Measurements from ENCODE around the gene B3GAT2. TPM values are rescaled to one million over a fixed set of nuclear protein-coding genes. Genes with fewer than 3 reads are reported as not detected.

B3GAT2 gene
- total and polyA plus RNA-seq, 2 donors (not counting 1 experiment from before 2014, with no cell fraction given), result not detected

- TF ChIP-seq EZH2 (IDR thresholded peaks at IDR 0.05; ENCODE audit: low read length, missing control alignments) (no peak), CTCF (conservative IDR thresholded peaks at IDR 0.05 in 1 of 2, IDR thresholded peaks at IDR 0.05 in 1 of 2; ENCODE audit: low read depth in 1 of 2, low read length in 2 of 2) (no peak)
- no peaks in the 10 kb centered on the region for H3K9me3 ChIP-seq (ENCODE audit: control insufficient read depth, insufficient read depth, low read depth, low read length)
These were observed 67.6 kb downstream of the B3GAT2 start for GRCh38 chr6:70889270-70889669.

GRCh38 chr6:70886661-70887060 is 70.2 kb downstream of the B3GAT2 start:
- Histone ChIP-seq H4K20me1 (ENCODE audit: control insufficient read depth, extremely low read depth, insufficient read depth, low read length) (no peaks in the 10 kb centered on the region), H2AFZ (ENCODE audit: low read length) (no peak overlapping the region), H3K9me3 (ENCODE audit: control insufficient read depth, insufficient read depth, low read depth, low read length) (no peaks in the 10 kb centered on the region), H3K4me3 (replicated peaks in 1 of 4; ENCODE audit: control extremely low read depth in 1 of 4, insufficient read depth in 1 of 4, low read depth in 3 of 4, low read length in 4 of 4) (no peak overlapping the region), H3K4me1 (ENCODE audit: control insufficient read depth, extremely low read depth, insufficient read depth, low read length) (no peaks in the 10 kb centered on the region), H3K4me2 (ENCODE audit: extremely low read depth, insufficient read depth, low read length) (no peak overlapping the region), H3K27me3 (ENCODE audit: control insufficient read depth, insufficient read depth, low read length) (no peaks in the 10 kb centered on the region), H3K9ac (ENCODE audit: insufficient read depth, low read length) (no peak overlapping the region), H3K79me2 (ENCODE audit: control insufficient read depth, insufficient read depth, low read length) (no peaks in the 10 kb centered on the region), H3K36me3 (ENCODE audit: control insufficient read depth, insufficient read depth, low read length) (no peaks in the 10 kb centered on the region), H3K27ac (ENCODE audit: insufficient read depth, low read length) (no peak overlapping the region)
- TF ChIP-seq CTCF (conservative IDR thresholded peaks at IDR 0.05 in 1 of 2, IDR thresholded peaks at IDR 0.05 in 1 of 2; ENCODE audit: low read depth in 1 of 2, low read length in 2 of 2) (no peak), EZH2 (IDR thresholded peaks at IDR 0.05; ENCODE audit: low read length, missing control alignments) (no peak)
- DNase-seq (ENCODE audit: low read depth in 2 of 2), result no peak

More at GRCh38 chr6:70889270-70889669, 67.6 kb downstream of the B3GAT2 start:
- H3K9ac ChIP-seq (ENCODE audit: insufficient read depth, low read length), result no peak overlapping the region
- no peak overlapping the region for H3K27ac ChIP-seq (ENCODE audit: insufficient read depth, low read length)
- no peak for DNase-seq (ENCODE audit: low read depth in 2 of 2)
- no peaks in the 10 kb centered on the region for H3K4me1 ChIP-seq (ENCODE audit: control insufficient read depth, extremely low read depth, insufficient read depth, low read length)
- no peak overlapping the region for H3K4me2 ChIP-seq (ENCODE audit: extremely low read depth, insufficient read depth, low read length)
- H4K20me1 ChIP-seq (ENCODE audit: control insufficient read depth, extremely low read depth, insufficient read depth, low read length), result no peaks in the 10 kb centered on the region
- no peaks in the 10 kb centered on the region for H3K79me2 ChIP-seq (ENCODE audit: control insufficient read depth, insufficient read depth, low read length)
- no peaks in the 10 kb centered on the region for H3K27me3 ChIP-seq (ENCODE audit: control insufficient read depth, insufficient read depth, low read length)
- no peaks in the 10 kb centered on the region for H3K36me3 ChIP-seq (ENCODE audit: control insufficient read depth, insufficient read depth, low read length)
- H3K4me3 ChIP-seq (replicated peaks in 1 of 4; ENCODE audit: control extremely low read depth in 1 of 4, insufficient read depth in 1 of 4, low read depth in 3 of 4, low read length in 4 of 4), result no peak overlapping the region
- H2AFZ ChIP-seq (ENCODE audit: low read length), result no peak overlapping the region

- H4K20me1 ChIP-seq (ENCODE audit: control insufficient read depth, extremely low read depth, insufficient read depth, low read length), result no peaks in the 10 kb centered on the region
- H3K36me3 ChIP-seq (ENCODE audit: control insufficient read depth, insufficient read depth, low read length), result no peaks in the 10 kb centered on the region
- H3K79me2 ChIP-seq (ENCODE audit: control insufficient read depth, insufficient read depth, low read length), result no peaks in the 10 kb centered on the region
- no peak overlapping the region for H3K9ac ChIP-seq (ENCODE audit: insufficient read depth, low read length)
- H2AFZ ChIP-seq (ENCODE audit: low read length), result no peak overlapping the region
- H3K4me3 ChIP-seq (replicated peaks in 1 of 4; ENCODE audit: control extremely low read depth in 1 of 4, insufficient read depth in 1 of 4, low read depth in 3 of 4, low read length in 4 of 4), result no peak overlapping the region
- H3K27ac ChIP-seq (ENCODE audit: insufficient read depth, low read length), result no peak overlapping the region
- no peak overlapping the region for H3K4me2 ChIP-seq (ENCODE audit: extremely low read depth, insufficient read depth, low read length)
- no peaks in the 10 kb centered on the region for H3K9me3 ChIP-seq (ENCODE audit: control insufficient read depth, insufficient read depth, low read depth, low read length)
- no peaks in the 10 kb centered on the region for H3K27me3 ChIP-seq (ENCODE audit: control insufficient read depth, insufficient read depth, low read length)
- DNase-seq (ENCODE audit: low read depth in 2 of 2), result no peak
- no peaks in the 10 kb centered on the region for H3K4me1 ChIP-seq (ENCODE audit: control insufficient read depth, extremely low read depth, insufficient read depth, low read length)
- TF ChIP-seq EZH2 (IDR thresholded peaks at IDR 0.05; ENCODE audit: low read length, missing control alignments), result no peak
- TF ChIP-seq CTCF (conservative IDR thresholded peaks at IDR 0.05 in 1 of 2, IDR thresholded peaks at IDR 0.05 in 1 of 2; ENCODE audit: low read depth in 1 of 2, low read length in 2 of 2), result no peak
These were observed 70.8 kb downstream of the B3GAT2 start for GRCh38 chr6:70886071-70886470.
